Ovary (tissue), 9 donors: ENCODE data around the gene BST1. TPM values are rescaled to one million over a fixed set of nuclear protein-coding genes. Genes with fewer than 3 reads are reported as not detected.

Experiments
- DNase-seq, 5 donors: peaks; one replicate each; pipeline ENCODE4 v3.0.0-alpha.2; 2019 to 2020
- H3K27ac ChIP-seq, 2 donors: fragments of 200-600 bp; one replicate each; pipeline versions ENCODE4 v1.5.1 to v1.8.0; 2019 to 2022
- H3K27me3 ChIP-seq: fragments of 200-600 bp; one replicate; pipeline ENCODE4 v1.8.0; 2022
- H3K36me3 ChIP-seq: fragments of 200-600 bp; sonication (generic); one replicate; pipeline ENCODE4 v1.5.1; 2019
- H3K4me1 ChIP-seq: one replicate; pipeline ENCODE4 v1.8.1; 2013; ENCODE audit warnings: mild to moderate bottlenecking, moderate library complexity; ENCODE audit not compliant: insufficient read depth
- H3K4me3 ChIP-seq: fragments of 200-600 bp; sonication (generic); one replicate; pipeline ENCODE4 v1.5.1; 2017
- H3K9me3 ChIP-seq, 2 donors: fragments of 200-600 bp in 1 of 2; sonication (generic) in 1 of 2; one replicate each; pipeline versions ENCODE4 v1.5.1 to v1.8.1; 2013 to 2019; ENCODE audit warnings: mild to moderate bottlenecking in 1 of 2, moderate library complexity in 1 of 2
- EP300 ChIP-seq: sonication (generic); formaldehyde crosslinking; IDR thresholded peaks from one replicate; pipeline ENCODE4 v1.6.1; 2017; ENCODE audit warnings: antibody characterized with exemption
- POLR2A ChIP-seq: fragments of 450-650 bp; IDR thresholded peaks from one replicate; pipeline ENCODE4 v1.6.1; 2017; ENCODE audit warnings: antibody characterized with exemption, mild to moderate bottlenecking, moderate library complexity
- WGBS, 3 donors: extraction: QIAGEN DNeasy Blood & Tissue Kit in 1 of 3; methylation state at CpG; one replicate each; pipeline versions ENCODE4 v1.1.5 to v1.1.7; 2013 to 2017; 5-methylcytosine and 5-hydroxymethylcytosine counted together
- intact Hi-C, 4 donors: fragments of 100-400 bp; cut with DNase I; formaldehyde crosslinking; loops; one replicate each; pipeline versions ENCODE4 v1.11.0 to v1.15.1; 2022 to 2023
- polyA plus RNA-seq, 2 donors: library from polyadenylated mRNA; stranded (reverse); fragments of 200-250 nt in 1 of 2; fragments of 350-450 nt in 1 of 2; fragmentation: Illumina TruSeq in 1 of 2; extraction: RNeasy Lipid Tissue Mini Kit (QIAGEN cat#74804) in 1 of 2; gene quantifications; one replicate each; pipeline ENCODE4 v1.2.3, GENCODE V29; 2013 to 2014
- total RNA-seq, 7 donors: library from RNA; depleted of rRNA in 2 of 7; stranded (reverse); fragments of >200 nt in 2 of 7; fragmentation: NEBNext Ultra II Directional in 3 of 7; extraction: Animal tissue kit (Norgen Biotek cat#: 25700) in 3 of 7; gene quantifications; one replicate each; pipeline versions ENCODE4 v1.1.0 to v1.2.4, GENCODE V29; 2016 to 2023
- TF ChIP-seq, protein P1 (sequence below), 3 donors: fragments of 450-650 bp in 2 of 3; fragments of 200-600 bp in 1 of 3; IDR thresholded peaks; one replicate each; pipeline versions ENCODE4 v1.5.1 to v1.8.0; 2016 to 2022; ENCODE audit warnings: antibody characterized with exemption in 3 of 3, mild to moderate bottlenecking in 1 of 3
- donor health status: DM: no; HTN: no; CAD: no; lungs with moderate emphysema.
- donor health status: DM: no; HTN: no; CAD: no.
- donor health status: Bipolar disorder and iron deficiency.
- donor health status: DM: yes; HTN: yes; CAD: no.
- donor health status: DM: no; HTN: no; CAD: no.
- donor health status: DM: yes; HTN: yes; CAD: no.

BST1 gene
- total and polyA plus RNA-seq, 9 donors = 5.6 to 18.5 (median 7.5) TPM

DNA sequence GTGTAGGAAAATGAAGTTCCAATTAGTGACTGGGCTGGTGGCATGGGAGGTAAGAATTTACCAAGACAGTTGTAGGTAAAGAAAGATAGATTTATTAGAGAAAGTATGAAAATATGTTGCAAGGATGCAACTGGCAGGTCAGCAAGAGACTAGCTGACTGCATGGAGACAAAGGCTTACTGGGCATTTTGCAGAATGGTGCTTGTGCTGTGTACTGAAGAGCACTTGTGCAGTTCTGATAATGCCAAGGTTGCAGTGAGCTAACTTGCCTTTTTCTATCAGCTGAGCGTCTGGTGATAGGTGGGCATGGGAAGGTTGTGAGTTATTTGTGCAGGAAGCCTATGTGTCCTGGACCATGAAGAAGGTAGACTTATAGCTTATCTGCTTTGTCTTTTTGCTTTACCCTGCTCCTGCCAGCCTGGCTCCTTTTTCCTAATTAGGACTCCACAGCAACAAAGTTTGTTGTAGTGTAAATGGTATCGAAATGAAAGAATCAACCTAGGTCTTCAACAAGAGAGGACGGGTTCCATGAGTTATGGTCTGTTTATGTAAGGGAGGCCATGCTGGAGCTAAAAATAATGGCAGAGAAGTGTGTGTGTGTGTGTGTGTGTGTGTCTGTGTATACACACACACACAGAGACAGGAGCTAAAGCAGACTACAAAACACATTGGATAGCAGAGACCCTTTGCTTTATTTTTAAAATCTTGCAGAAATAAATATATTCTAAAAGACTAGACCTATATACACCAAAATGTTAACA lies 15.0 kb downstream of the BST1 start:
- TF ChIP-seq POLR2A (no peak), EP300 (no peak)
- TF ChIP-seq, protein P1, sequence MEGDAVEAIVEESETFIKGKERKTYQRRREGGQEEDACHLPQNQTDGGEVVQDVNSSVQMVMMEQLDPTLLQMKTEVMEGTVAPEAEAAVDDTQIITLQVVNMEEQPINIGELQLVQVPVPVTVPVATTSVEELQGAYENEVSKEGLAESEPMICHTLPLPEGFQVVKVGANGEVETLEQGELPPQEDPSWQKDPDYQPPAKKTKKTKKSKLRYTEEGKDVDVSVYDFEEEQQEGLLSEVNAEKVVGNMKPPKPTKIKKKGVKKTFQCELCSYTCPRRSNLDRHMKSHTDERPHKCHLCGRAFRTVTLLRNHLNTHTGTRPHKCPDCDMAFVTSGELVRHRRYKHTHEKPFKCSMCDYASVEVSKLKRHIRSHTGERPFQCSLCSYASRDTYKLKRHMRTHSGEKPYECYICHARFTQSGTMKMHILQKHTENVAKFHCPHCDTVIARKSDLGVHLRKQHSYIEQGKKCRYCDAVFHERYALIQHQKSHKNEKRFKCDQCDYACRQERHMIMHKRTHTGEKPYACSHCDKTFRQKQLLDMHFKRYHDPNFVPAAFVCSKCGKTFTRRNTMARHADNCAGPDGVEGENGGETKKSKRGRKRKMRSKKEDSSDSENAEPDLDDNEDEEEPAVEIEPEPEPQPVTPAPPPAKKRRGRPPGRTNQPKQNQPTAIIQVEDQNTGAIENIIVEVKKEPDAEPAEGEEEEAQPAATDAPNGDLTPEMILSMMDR (IDR thresholded peaks at IDR 0.05) = no peak
- no peaks in the 10 kb centered on the region for H3K36me3 ChIP-seq
- H3K27me3 ChIP-seq = no peaks in the 10 kb centered on the region
- no peaks in the 10 kb centered on the region for H3K4me1 ChIP-seq
- DNase-seq = no peak
- whole genome bisulfite sequencing, 3 donors = 57 to 70% (median 58%) methylated on average over 3 of the region's 3 CpGs
- intact Hi-C loops = no loop called here
- no peak overlapping the region for H3K27ac ChIP-seq
- no peak overlapping the region for H3K4me3 ChIP-seq
- no peaks in the 10 kb centered on the region for H3K9me3 ChIP-seq

DNA sequence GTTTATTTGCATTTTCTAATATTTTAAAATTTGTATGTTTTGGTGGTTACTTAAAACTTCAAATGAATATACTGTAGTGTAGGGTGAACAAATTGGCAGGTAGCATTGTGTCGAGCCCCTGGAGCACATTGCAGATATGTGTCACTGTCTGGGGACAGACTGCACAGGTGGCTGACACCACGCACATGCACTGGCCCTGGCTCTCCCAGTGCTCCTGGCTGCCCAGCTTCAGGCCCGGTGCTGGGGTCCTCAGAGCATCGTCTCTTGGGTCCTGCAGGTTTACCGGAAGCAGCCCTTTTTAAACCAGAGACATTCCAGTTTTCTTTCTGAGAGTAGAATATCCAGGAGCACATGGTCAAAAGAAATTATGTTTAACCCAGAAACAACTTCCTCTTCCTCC lies 15.6 kb downstream of the BST1 start:
- Histone ChIP-seq H3K27ac (no peak overlapping the region), H3K4me3 (no peak overlapping the region), H3K9me3 (no peaks in the 10 kb centered on the region), H3K36me3 (no peaks in the 10 kb centered on the region), H3K4me1 (no peaks in the 10 kb centered on the region), H3K27me3 (no peaks in the 10 kb centered on the region)
- DNase-seq = no peak
- intact Hi-C loops = no loop called here
- WGBS, 3 donors = 80 to 95% (median 91%) methylated on average over 5 of the region's 5 CpGs
- TF ChIP-seq, protein P1 (IDR thresholded peaks at IDR 0.05) = no peak
- TF ChIP-seq EP300 (no peak), POLR2A (no peak)

DNA sequence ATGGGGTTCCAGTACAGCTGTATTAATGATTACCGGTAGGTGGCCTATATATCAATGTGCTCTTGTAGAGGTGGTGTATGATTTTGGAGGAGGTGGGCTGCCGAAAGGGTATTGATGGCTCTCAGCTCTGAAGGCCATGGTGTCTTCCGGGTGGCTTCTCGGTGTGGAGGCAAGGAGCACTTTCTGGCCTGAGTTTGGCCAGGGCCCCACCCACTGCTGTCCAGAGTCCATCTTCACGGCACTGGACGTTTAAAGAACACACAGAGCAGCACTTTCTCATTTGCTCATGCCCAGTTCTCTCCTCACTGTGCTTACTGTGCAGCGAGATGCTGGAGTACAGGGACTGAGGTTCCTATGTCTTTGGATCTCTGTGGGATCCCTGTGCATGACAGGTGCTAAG lies 16.1 kb downstream of the BST1 start:
- H3K27ac ChIP-seq = no peak overlapping the region

DNA sequence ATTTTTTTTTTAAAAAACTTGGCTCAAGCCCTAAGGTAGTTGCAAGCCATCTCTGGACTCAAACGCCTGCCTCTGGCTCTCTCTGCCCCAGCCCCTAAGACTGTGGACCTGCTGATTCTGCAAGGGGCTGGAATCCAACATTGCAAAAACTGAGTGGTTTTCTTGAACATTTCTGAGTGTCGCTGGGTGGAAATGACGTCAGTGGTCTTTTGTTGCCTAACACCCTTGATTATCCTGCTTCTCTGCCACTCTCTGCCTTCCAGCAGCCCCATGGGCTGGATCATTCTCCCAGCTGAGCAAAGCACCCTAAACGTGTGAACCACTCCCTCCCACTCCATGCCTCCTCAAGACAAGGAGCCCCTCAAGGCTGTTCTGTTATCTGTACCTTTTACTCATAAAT lies 16.6 kb downstream of the BST1 start:
- H3K4me1 ChIP-seq = no peaks in the 10 kb centered on the region
- no peak overlapping the region for H3K4me3 ChIP-seq
- H3K36me3 ChIP-seq = no peaks in the 10 kb centered on the region
- TF ChIP-seq, protein P1 (IDR thresholded peaks at IDR 0.05) = no peak
- TF ChIP-seq POLR2A (no peak), EP300 (no peak)
- intact Hi-C loops = no loop called here
- no peak overlapping the region for H3K27ac ChIP-seq
- no peak for DNase-seq
- no peaks in the 10 kb centered on the region for H3K9me3 ChIP-seq
- WGBS, 3 donors = 85 to 93% (median 90%) methylated on average over 4 of the region's 4 CpGs
- H3K27me3 ChIP-seq = no peaks in the 10 kb centered on the region

More for the DNA sequence above, 16.1 kb downstream of the BST1 start:
- no peak overlapping the region for H3K4me3 ChIP-seq
- intact Hi-C loops = no loop called here
- DNase-seq = no peak
- H3K4me1 ChIP-seq = no peaks in the 10 kb centered on the region
- H3K27me3 ChIP-seq = no peaks in the 10 kb centered on the region
- no peaks in the 10 kb centered on the region for H3K9me3 ChIP-seq
- H3K36me3 ChIP-seq = no peaks in the 10 kb centered on the region
- 90 to 95% (median 93%) methylated on average over 7 of the region's 7 CpGs for WGBS, 3 donors
- TF ChIP-seq, protein P1 (IDR thresholded peaks at IDR 0.05) = no peak
